GM12874 (cell line): ENCODE results near the gene SSR1.

Source experiments
- TF ChIP-seq, protein P1 (sequence below): IDR thresholded peaks from 2 replicates; pipeline ENCODE4 v1.5.1; 2011; ENCODE audit warnings: low read depth, mild to moderate bottlenecking, control low read depth, low read length, moderate library complexity; ENCODE audit not compliant: insufficient read depth

The SSR1 gene

DNA sequence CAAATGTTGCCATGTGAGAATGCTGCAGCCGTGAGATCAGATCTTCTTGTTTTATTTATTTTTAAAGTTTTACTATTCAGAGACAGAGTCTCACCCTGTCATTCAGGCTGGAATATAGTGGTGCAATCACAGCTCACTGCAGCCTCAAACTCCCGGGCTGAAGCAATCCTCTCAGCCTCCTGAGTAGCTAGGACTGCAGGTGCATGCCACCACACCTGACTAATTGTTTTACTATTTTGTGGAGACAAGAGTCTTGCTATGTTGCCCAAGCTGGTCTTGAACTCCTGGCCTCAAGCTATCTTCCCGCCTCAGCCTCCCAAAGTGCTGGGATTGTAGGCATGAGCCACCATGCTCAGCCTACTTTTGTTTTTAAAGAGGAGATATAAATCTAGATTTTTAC is 22.5 kb upstream of the SSR1 start:
- TF ChIP-seq, protein P1, sequence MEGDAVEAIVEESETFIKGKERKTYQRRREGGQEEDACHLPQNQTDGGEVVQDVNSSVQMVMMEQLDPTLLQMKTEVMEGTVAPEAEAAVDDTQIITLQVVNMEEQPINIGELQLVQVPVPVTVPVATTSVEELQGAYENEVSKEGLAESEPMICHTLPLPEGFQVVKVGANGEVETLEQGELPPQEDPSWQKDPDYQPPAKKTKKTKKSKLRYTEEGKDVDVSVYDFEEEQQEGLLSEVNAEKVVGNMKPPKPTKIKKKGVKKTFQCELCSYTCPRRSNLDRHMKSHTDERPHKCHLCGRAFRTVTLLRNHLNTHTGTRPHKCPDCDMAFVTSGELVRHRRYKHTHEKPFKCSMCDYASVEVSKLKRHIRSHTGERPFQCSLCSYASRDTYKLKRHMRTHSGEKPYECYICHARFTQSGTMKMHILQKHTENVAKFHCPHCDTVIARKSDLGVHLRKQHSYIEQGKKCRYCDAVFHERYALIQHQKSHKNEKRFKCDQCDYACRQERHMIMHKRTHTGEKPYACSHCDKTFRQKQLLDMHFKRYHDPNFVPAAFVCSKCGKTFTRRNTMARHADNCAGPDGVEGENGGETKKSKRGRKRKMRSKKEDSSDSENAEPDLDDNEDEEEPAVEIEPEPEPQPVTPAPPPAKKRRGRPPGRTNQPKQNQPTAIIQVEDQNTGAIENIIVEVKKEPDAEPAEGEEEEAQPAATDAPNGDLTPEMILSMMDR, result no peak

DNA sequence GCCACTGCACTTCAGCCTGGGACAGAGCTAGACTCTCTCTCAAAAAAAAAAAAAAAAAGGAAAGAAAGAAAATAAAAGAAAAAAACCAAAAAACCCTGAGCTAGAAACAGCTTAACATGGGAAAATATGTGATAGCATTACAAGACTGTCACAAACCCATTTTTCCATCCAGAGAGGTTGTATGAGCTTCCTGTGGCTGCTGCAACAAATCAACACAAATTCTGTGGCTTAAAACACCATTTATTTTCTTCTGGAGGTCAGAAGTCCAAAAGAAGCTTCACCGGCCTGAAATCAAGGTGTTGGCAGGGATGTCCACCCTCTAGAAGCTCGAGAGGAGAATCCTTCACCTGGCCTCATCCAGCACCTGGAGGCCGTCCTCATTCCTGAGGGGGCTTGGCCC is 21.7 kb upstream of the SSR1 start:
- TF ChIP-seq, protein P1, result no peak

DNA sequence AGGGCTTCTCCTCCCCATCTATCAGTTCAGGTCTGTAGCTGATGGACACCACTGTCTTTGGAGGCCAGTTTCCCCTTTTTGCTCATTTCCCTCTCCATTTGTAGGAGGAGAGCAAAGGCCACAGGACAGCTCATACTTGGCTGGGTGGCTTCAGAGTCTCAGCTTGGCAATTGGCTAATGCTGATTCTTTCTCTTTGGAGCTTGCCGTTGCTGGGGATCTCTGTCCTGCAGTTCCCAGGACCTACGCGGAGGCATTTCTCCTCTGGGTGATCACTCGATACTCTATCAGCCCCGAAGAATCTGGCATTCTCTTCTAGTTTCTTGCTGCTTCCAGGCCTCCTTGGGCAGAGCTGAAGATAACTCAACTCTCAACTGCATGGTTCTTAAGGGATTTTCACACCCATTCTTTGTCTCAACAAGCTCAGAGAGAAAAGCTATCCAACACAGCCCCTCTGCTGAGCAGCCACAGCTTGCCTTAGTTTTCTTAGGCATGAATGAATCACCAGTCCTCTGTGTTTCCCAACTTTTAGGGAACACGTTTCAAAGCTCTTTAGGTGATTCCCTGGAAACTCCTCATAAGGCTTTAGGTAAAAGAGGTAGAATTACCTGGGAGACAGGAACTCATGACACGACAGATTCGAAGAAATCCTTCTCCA is 19.2 kb upstream of the SSR1 start:
- TF ChIP-seq, protein P1, result no peak

DNA sequence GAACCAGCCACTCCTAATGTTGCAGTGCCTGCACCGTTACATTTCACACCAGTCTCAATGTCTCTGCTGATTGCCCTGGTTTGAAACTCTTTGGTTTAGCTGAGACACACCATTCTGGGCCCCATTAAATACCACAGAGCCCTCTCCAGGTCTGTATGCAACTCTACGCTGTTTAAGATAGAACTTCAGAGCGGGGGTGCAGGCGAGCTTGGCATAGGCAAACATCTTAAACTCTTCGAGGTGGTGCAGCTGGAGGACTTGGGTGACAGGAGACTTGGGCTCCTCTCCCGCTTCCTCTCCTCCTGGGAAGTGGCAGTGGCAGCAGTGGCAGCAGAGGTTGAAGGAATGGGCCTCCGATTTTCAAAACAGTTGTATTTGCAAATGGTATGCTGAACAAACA is 18.5 kb upstream of the SSR1 start:
- TF ChIP-seq, protein P1, result no peak

DNA sequence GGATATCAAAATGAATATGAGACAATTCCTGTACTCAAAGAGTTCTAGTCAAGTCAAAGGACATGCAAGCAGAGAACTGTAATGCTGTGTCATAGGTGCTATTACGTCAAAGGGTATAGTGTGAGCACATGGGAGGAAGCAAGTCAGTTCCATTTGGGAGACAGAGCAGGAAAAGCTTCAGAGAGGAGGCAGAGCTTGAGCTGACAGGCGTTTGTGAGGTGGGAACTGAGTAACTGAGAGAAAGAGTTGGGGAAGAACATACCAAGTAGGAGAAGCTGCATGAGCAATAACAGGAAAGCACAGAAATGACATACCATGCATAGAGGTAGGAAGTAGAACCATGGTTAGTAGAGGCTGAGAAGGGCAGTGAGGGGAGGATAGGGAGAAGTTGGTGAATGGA is 15.2 kb upstream of the SSR1 start:
- TF ChIP-seq, protein P1, result no peak

DNA sequence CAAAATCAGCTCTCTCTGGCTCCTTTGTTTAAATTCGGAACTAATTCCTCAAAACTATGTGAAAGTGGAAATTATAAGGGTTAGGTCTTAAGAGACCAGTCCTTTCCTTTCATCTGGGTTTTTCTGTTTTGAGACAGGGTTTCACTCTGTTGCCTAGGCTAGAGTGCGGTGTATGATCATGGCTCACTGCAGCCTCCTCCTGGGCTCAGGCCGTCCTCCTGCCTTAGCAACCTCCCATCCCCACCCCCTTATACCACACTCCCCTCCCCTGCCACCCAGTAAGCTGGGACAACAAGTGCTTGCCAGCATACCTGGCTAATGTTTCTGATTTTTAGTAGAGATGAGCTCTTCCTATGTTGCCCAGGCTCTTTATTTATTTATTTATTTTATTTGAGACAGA is 12.8 kb upstream of the SSR1 start:
- TF ChIP-seq, protein P1, result no peak

DNA sequence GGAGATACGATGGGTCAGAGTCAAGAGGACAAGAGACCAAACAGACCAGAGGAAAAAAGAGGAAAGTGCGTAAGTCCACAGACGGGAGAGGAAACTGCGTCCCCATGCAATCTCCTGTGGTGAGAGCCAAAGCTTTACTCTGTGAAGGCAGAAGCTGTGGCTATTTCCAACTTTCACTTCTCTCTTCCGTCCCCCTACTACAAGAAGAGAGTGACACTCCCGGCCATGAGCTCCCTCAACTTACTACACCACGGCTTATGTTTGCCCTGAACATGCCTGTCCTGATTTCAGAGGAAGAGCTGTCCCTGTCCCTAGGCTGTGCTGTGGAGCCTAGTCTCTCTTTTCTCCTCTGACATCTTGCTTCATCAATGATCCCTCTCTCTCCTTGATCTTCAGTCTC is 11.5 kb upstream of the SSR1 start:
- TF ChIP-seq, protein P1, result no peak
